ENCODE results near the gene TRIM66. TPM values are rescaled to one million over a fixed set of nuclear protein-coding genes. Genes with fewer than 3 reads are reported as not detected.

Gene TRIM66
- total RNA-seq, 1 experiment from 2014 or later: 14.0 TPM

- TF ChIP-seq CTCF (IDR thresholded peaks at IDR 0.05; ENCODE audit: unreplicated experiment): no peak
- Mint-ChIP-seq H3K27ac (ENCODE audit: unreplicated experiment) (no peak overlapping the region), H3K27me3 (ENCODE audit: unreplicated experiment) (no peaks in the 10 kb centered on the region), H3K36me3 (ENCODE audit: insufficient read depth, unreplicated experiment) (no peaks in the 10 kb centered on the region), H3K9me3 (ENCODE audit: low read depth, unreplicated experiment) (no peaks in the 10 kb centered on the region), H3K4me1 (ENCODE audit: low read depth, unreplicated experiment) (no peaks in the 10 kb centered on the region), H3K4me3 (ENCODE audit: low read depth, unreplicated experiment) (no peak overlapping the region)
- intact Hi-C loops (cut with micrococcal nuclease; ENCODE audit: unreplicated experiment): no loop called here
- no peak for DNase-seq
- BruUV-seq (replicated peaks): no TSS peak
- CTCF ChIA-PET: no interaction called here
Observed at GRCh38 chr11:8650401-8650990, 32.0 kb downstream of the TRIM66 start.

GRCh38 chr11:8649361-8649760, 33.1 kb downstream of the TRIM66 start:
- no peaks in the 10 kb centered on the region for H3K27me3 Mint-ChIP-seq (ENCODE audit: unreplicated experiment)
- H3K9me3 Mint-ChIP-seq (ENCODE audit: low read depth, unreplicated experiment): no peaks in the 10 kb centered on the region
- no peaks in the 10 kb centered on the region for H3K36me3 Mint-ChIP-seq (ENCODE audit: insufficient read depth, unreplicated experiment)
- CTCF ChIA-PET: no interaction called here
- H3K4me3 Mint-ChIP-seq (ENCODE audit: low read depth, unreplicated experiment): no peak overlapping the region
- BruUV-seq (replicated peaks): no TSS peak
- H3K27ac Mint-ChIP-seq (ENCODE audit: unreplicated experiment): no peak overlapping the region
- TF ChIP-seq CTCF (IDR thresholded peaks at IDR 0.05; ENCODE audit: unreplicated experiment): no peak
- no peaks in the 10 kb centered on the region for H3K4me1 Mint-ChIP-seq (ENCODE audit: low read depth, unreplicated experiment)
- intact Hi-C loops (cut with micrococcal nuclease; ENCODE audit: unreplicated experiment): no loop called here
- DNase-seq: no peak

- H3K36me3 Mint-ChIP-seq (ENCODE audit: insufficient read depth, unreplicated experiment): no peaks in the 10 kb centered on the region
- no peaks in the 10 kb centered on the region for H3K9me3 Mint-ChIP-seq (ENCODE audit: low read depth, unreplicated experiment)
- H3K27me3 Mint-ChIP-seq (ENCODE audit: unreplicated experiment): no peaks in the 10 kb centered on the region
- no peaks in the 10 kb centered on the region for H3K4me1 Mint-ChIP-seq (ENCODE audit: low read depth, unreplicated experiment)
- H3K4me3 Mint-ChIP-seq (ENCODE audit: low read depth, unreplicated experiment): no peak overlapping the region
- CTCF ChIA-PET: no interaction called here
- no peak for TF ChIP-seq CTCF (IDR thresholded peaks at IDR 0.05; ENCODE audit: unreplicated experiment)
- DNase-seq: no peak
- no TSS peak for BruUV-seq (replicated peaks)
- intact Hi-C loops (cut with micrococcal nuclease; ENCODE audit: unreplicated experiment): no loop called here
- no peak overlapping the region for H3K27ac Mint-ChIP-seq (ENCODE audit: unreplicated experiment)
Observed at GRCh38 chr11:8646873-8647272, 35.6 kb downstream of the TRIM66 start.

GRCh38 chr11:8642196-8642841, 40.1 kb downstream of the TRIM66 start:
- no TSS peak for BruUV-seq (replicated peaks)
- Mint-ChIP-seq H3K27ac (ENCODE audit: unreplicated experiment) (no peak overlapping the region), H3K27me3 (ENCODE audit: unreplicated experiment) (no peaks in the 10 kb centered on the region), H3K9me3 (ENCODE audit: low read depth, unreplicated experiment) (no peaks in the 10 kb centered on the region), H3K4me1 (ENCODE audit: low read depth, unreplicated experiment) (no peaks in the 10 kb centered on the region), H3K4me3 (ENCODE audit: low read depth, unreplicated experiment) (no peak overlapping the region), H3K36me3 (ENCODE audit: insufficient read depth, unreplicated experiment) (no peaks in the 10 kb centered on the region)
- no peak for TF ChIP-seq CTCF (IDR thresholded peaks at IDR 0.05; ENCODE audit: unreplicated experiment)
- no peak for DNase-seq
- CTCF ChIA-PET: no interaction called here
- intact Hi-C loops (cut with micrococcal nuclease; ENCODE audit: unreplicated experiment): no loop called here

Data from Calu3 (cell line).